ENCODE data around the gene GARNL3. TPM values are rescaled to one million over a fixed set of nuclear protein-coding genes. Genes with fewer than 3 reads are reported as not detected.

The GARNL3 gene
- total and polyA plus RNA-seq, 2 donors (not counting 1 experiment from before 2014, with no cell fraction given): 1.5 to 12.6 TPM

- Mint-ChIP-seq H3K4me3 (no peak overlapping the region), H3K4me1 (peaks cover 9% of the 10 kb centered on the region), H3K9me3 (ENCODE audit: insufficient read depth) (no peaks in the 10 kb centered on the region), H3K27me3 (no peaks in the 10 kb centered on the region), H3K27ac (no peak overlapping the region)
- no peak overlapping the region for H3K4me2 ChIP-seq (replicated peaks; ENCODE audit: low read depth, low read length, poor library complexity, severe bottlenecking)
- no peak overlapping the region for H2AFZ ChIP-seq (ENCODE audit: insufficient read depth, low read depth, low read length, poor library complexity, severe bottlenecking)
- H3K36me3 ChIP-seq (replicated peaks in 1 of 2; ENCODE audit: control extremely low read depth in 1 of 2, control insufficient read depth in 1 of 2, extremely low read depth in 1 of 2, insufficient read depth in 2 of 2, low read length in 1 of 2): no peaks in the 10 kb centered on the region
- H3K27ac ChIP-seq (ENCODE audit: low read length in 2 of 2): no peak overlapping the region
- POLR2A ChIA-PET: no interaction called here
- intact Hi-C loops (cut with micrococcal nuclease): no loop called here
- WGBS (ENCODE audit: insufficient coverage): 94% methylated on average over 7 of the region's 7 CpGs
- ATAC-seq (ENCODE audit: low read depth): no peak
- no peak overlapping the region for H3K9ac ChIP-seq (ENCODE audit: low read length)
- H3K79me2 ChIP-seq (ENCODE audit: control insufficient read depth, insufficient read depth, low read length): no peaks in the 10 kb centered on the region
- no peak overlapping the region for H3K4me3 ChIP-seq (ENCODE audit: control extremely low read depth in 1 of 5, extremely low read depth in 1 of 5, insufficient read depth in 1 of 5, low read depth in 2 of 5, low read length in 4 of 5)
- TF ChIP-seq CTCF (IDR thresholded peaks at IDR 0.05) (no peak), EZH2 (IDR thresholded peaks at IDR 0.05; ENCODE audit: borderline replicate concordance, insufficient read depth, low read depth, low read length, poor library complexity, severe bottlenecking) (no peak)
- DNase-seq: no peak
- H3K27me3 ChIP-seq (replicated peaks in 1 of 4; ENCODE audit: control extremely low read depth in 1 of 4, control insufficient read depth in 3 of 4, insufficient read depth in 4 of 4, low read length in 3 of 4): no peaks in the 10 kb centered on the region
- CTCF ChIA-PET: interaction anchor here (0.7 to 4.5 kb wide), 6 partner anchors 8 to 371 kb away, joined by 3 to 30 read pairs (median 3); no protein-coding TSS in a partner anchor
- peaks cover 0 to 4% of the 10 kb centered on the region in 2 donors for H3K4me1 ChIP-seq (ENCODE audit: control insufficient read depth in 2 of 2, insufficient read depth in 2 of 2, low read length in 2 of 2)
- no peaks in the 10 kb centered on the region for H3K9me3 ChIP-seq (ENCODE audit: control extremely low read depth in 1 of 3, control insufficient read depth in 2 of 3, insufficient read depth in 1 of 3, low read length in 2 of 3)
- H4K20me1 ChIP-seq (ENCODE audit: control insufficient read depth, insufficient read depth, low read length, poor library complexity, severe bottlenecking): no peaks in the 10 kb centered on the region
These were observed 48.2 kb upstream of the GARNL3 start for GRCh38 chr9:127216210-127216887.

GRCh38 chr9:127216888-127217217 lies 47.7 kb upstream of the GARNL3 start:
- Mint-ChIP-seq H3K4me1 (peaks cover 13% of the 10 kb centered on the region), H3K27ac (no peak overlapping the region), H3K9me3 (ENCODE audit: insufficient read depth) (no peaks in the 10 kb centered on the region), H3K4me3 (no peak overlapping the region), H3K27me3 (no peaks in the 10 kb centered on the region)
- Histone ChIP-seq H3K9ac (ENCODE audit: low read length) (no peak overlapping the region), H3K4me2 (replicated peaks; ENCODE audit: low read depth, low read length, poor library complexity, severe bottlenecking) (no peak overlapping the region), H3K36me3 (replicated peaks in 1 of 2; ENCODE audit: control extremely low read depth in 1 of 2, control insufficient read depth in 1 of 2, extremely low read depth in 1 of 2, insufficient read depth in 2 of 2, low read length in 1 of 2) (no peaks in the 10 kb centered on the region), H3K27ac (ENCODE audit: low read length in 2 of 2) (no peak overlapping the region), H3K79me2 (ENCODE audit: control insufficient read depth, insufficient read depth, low read length) (no peaks in the 10 kb centered on the region), H3K27me3 (replicated peaks in 1 of 4; ENCODE audit: control extremely low read depth in 1 of 4, control insufficient read depth in 3 of 4, insufficient read depth in 4 of 4, low read length in 3 of 4) (no peaks in the 10 kb centered on the region), H3K4me1 (ENCODE audit: control insufficient read depth in 2 of 2, insufficient read depth in 2 of 2, low read length in 2 of 2) (peaks cover 4 to 9% of the 10 kb centered on the region in 2 donors), H4K20me1 (ENCODE audit: control insufficient read depth, insufficient read depth, low read length, poor library complexity, severe bottlenecking) (no peaks in the 10 kb centered on the region), H3K4me3 (ENCODE audit: control extremely low read depth in 1 of 5, extremely low read depth in 1 of 5, insufficient read depth in 1 of 5, low read depth in 2 of 5, low read length in 4 of 5) (no peak overlapping the region), H3K9me3 (ENCODE audit: control extremely low read depth in 1 of 3, control insufficient read depth in 2 of 3, insufficient read depth in 1 of 3, low read length in 2 of 3) (no peaks in the 10 kb centered on the region), H2AFZ (ENCODE audit: insufficient read depth, low read depth, low read length, poor library complexity, severe bottlenecking) (no peak overlapping the region)
- CTCF ChIA-PET: interaction anchor here (0.7 to 4.5 kb wide), 3 partner anchors 8 to 370 kb away, joined by 3 to 30 read pairs (median 3); no protein-coding TSS in a partner anchor
- POLR2A ChIA-PET: no interaction called here
- intact Hi-C loops (cut with micrococcal nuclease): no loop called here
- ATAC-seq (ENCODE audit: low read depth) (no peak), DNase-seq (no peak)
- 85% methylated on average over 5 of the region's 5 CpGs for WGBS (ENCODE audit: insufficient coverage)
- TF ChIP-seq EZH2 (IDR thresholded peaks at IDR 0.05; ENCODE audit: borderline replicate concordance, insufficient read depth, low read depth, low read length, poor library complexity, severe bottlenecking): no peak
- TF ChIP-seq CTCF (IDR thresholded peaks at IDR 0.05): no peak
